Keratinocyte (primary cell): ENCODE results near the gene OMP. TPM values are rescaled to one million over a fixed set of nuclear protein-coding genes. Genes with fewer than 3 reads are reported as not detected.

Experiments
- DNase-seq: peaks from one replicate; pipeline ENCODE4 v3.0.0-alpha.2; 2011; ENCODE audit warnings: low read depth, missing footprints, low spot score
- FAIRE-seq: peaks from 2 replicates; lab custom pipeline; 2011; peaks lifted over from hg19 to GRCh38; lab: Jason Lieb, UNC
- H2AFZ ChIP-seq: 2 replicates; pipeline ENCODE4 v1.6.0; 2012; ENCODE audit warnings: low read length, control low read depth, inconsistent platforms; ENCODE audit not compliant: control insufficient read depth
- H3K27ac ChIP-seq: 2 replicates; pipeline ENCODE4 v1.5.1; 2011; ENCODE audit warnings: low read length; ENCODE audit not compliant: control insufficient read depth, insufficient read depth
- H3K27me3 ChIP-seq: 3 replicates; pipeline ENCODE4 v1.6.0; 2011; ENCODE audit warnings: low read length; ENCODE audit not compliant: control insufficient read depth, insufficient read depth; ENCODE audit errors: extremely low read depth
- H3K36me3 ChIP-seq, 2 experiments: 2 replicates in 1 of 2; 3 replicates in 1 of 2; pipeline ENCODE4 v1.5.1; 2011; ENCODE audit warnings: low read length in 2 of 2, mild to moderate bottlenecking in 1 of 2; ENCODE audit not compliant: control insufficient read depth in 2 of 2, insufficient read depth in 2 of 2; ENCODE audit errors: extremely low read depth in 1 of 2
- H3K4me1 ChIP-seq: 3 replicates; pipeline ENCODE4 v1.5.1; 2011; ENCODE audit warnings: low read length; ENCODE audit not compliant: control insufficient read depth, insufficient read depth; ENCODE audit errors: extremely low read depth
- H3K4me2 ChIP-seq: 3 replicates; pipeline ENCODE4 v1.6.0; 2011; ENCODE audit warnings: low read depth, low read length; ENCODE audit not compliant: control insufficient read depth, insufficient read depth; ENCODE audit errors: extremely low read depth
- H3K4me3 ChIP-seq, 3 experiments: fragments of 200-600 bp in 1 of 3; sonication (generic) in 1 of 3; 2 replicates in 2 of 3; 3 replicates in 1 of 3; pipeline ENCODE4 v1.5.1; 2011 to 2016; ENCODE audit warnings: low read length in 3 of 3, mild to moderate bottlenecking in 3 of 3, control low read depth in 2 of 3, inconsistent platforms in 1 of 3, low read depth in 1 of 3, mixed read lengths in 1 of 3, mixed run types in 1 of 3, moderate library complexity in 1 of 3; ENCODE audit not compliant: control insufficient read depth in 2 of 3, insufficient read depth in 2 of 3; ENCODE audit errors: extremely low read depth in 1 of 3
- H3K79me2 ChIP-seq: 2 replicates; pipeline ENCODE4 v1.6.0; 2012; ENCODE audit warnings: low read length; ENCODE audit not compliant: control insufficient read depth, insufficient read depth
- H3K9ac ChIP-seq: 3 replicates; pipeline ENCODE4 v1.6.0; 2011; ENCODE audit warnings: low read length; ENCODE audit not compliant: control insufficient read depth, insufficient read depth; ENCODE audit errors: extremely low read depth
- H3K9me1 ChIP-seq: 3 replicates; pipeline ENCODE4 v1.6.0; 2011; ENCODE audit warnings: low read length; ENCODE audit not compliant: control insufficient read depth, insufficient read depth; ENCODE audit errors: extremely low read depth
- H3K9me3 ChIP-seq: 2 replicates; pipeline ENCODE4 v1.5.1; 2012; ENCODE audit warnings: low read depth, low read length; ENCODE audit not compliant: control insufficient read depth
- H4K20me1 ChIP-seq: 3 replicates; pipeline ENCODE4 v1.6.0; 2011; ENCODE audit warnings: low read length; ENCODE audit not compliant: control insufficient read depth, insufficient read depth; ENCODE audit errors: extremely low read depth
- EZH2 ChIP-seq: IDR thresholded peaks from one replicate; pipeline ENCODE4 v1.6.1; 2012; ENCODE audit warnings: inconsistent platforms, mild to moderate bottlenecking, low read length, moderate library complexity
- dilution Hi-C: fragments of 300-500 bp; cut with MboI; formaldehyde crosslinking; loops from one replicate; pipeline ENCODE4 v1.7.0; 2020; ENCODE audit warnings: low sequenced_read_pairs; ENCODE audit not compliant: extremely low pct_ligation_motif_present
- polyA plus RNA-seq, 5 experiments: library from polyadenylated mRNA; depleted of rRNA in 3 of 5; stranded (reverse) in 3 of 5; stranded (forward) in 1 of 5; unstranded in 1 of 5; fragments of >200 nt; gene quantifications; 1 replicate in 1 of 5; 2 replicates in 3 of 5; 3 replicates in 1 of 5; pipeline versions ENCODE4 v1.2.1 to v1.2.3, GENCODE V29; 2011 to 2012; ENCODE audit warnings: missing spikeins in 2 of 5, low read depth in 1 of 5, low replicate concordance in 1 of 5
- TF ChIP-seq, protein P1 (sequence below), 3 experiments: IDR thresholded peaks in 1 of 3; conservative IDR thresholded peaks in 1 of 3; optimal IDR thresholded peaks in 1 of 3; 2 replicates in 2 of 3; 3 replicates in 1 of 3; pipeline versions ENCODE3 to v1.5.1; 2011; ENCODE audit warnings: low read length in 3 of 3, mild to moderate bottlenecking in 3 of 3, moderate library complexity in 2 of 3, control low read depth in 1 of 3, inconsistent platforms in 1 of 3; ENCODE audit not compliant: insufficient read depth in 2 of 3; ENCODE audit errors: extremely low read depth in 1 of 3

The OMP gene
- polyA plus RNA-seq, 1 donor (not counting 4 experiments of a cell fraction or from before 2014, with no cell fraction given): not detected

DNA sequence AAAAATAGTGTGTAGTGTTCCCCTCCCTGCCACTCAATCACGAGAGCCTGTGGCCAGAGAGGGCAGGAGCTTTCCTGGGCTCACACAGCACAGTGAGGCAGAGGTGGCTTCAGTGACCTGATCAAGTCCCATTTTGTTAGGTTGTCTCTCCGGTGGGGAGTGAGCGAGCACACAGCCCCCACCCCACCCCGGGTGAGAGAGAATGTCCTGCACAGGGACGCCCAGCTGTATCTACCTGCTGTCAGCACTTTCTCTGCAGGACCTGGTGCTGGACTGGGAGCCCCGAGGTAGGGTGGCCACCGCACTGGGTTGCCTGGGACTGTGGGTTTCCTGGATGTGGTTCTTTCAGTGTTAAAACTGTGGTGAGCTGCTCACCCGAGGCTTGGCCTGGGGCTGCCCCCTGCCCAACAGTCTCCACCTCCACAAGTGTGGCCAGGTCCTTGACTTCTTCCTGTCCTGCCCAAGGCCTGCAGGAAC lies 29.8 kb upstream of the OMP start:
- no peak overlapping the region for H3K4me3 ChIP-seq
- H3K9me1 ChIP-seq: no peaks in the 10 kb centered on the region
- H3K4me1 ChIP-seq: peaks cover 5% of the 10 kb centered on the region
- TF ChIP-seq EZH2: no peak
- TF ChIP-seq, protein P1, sequence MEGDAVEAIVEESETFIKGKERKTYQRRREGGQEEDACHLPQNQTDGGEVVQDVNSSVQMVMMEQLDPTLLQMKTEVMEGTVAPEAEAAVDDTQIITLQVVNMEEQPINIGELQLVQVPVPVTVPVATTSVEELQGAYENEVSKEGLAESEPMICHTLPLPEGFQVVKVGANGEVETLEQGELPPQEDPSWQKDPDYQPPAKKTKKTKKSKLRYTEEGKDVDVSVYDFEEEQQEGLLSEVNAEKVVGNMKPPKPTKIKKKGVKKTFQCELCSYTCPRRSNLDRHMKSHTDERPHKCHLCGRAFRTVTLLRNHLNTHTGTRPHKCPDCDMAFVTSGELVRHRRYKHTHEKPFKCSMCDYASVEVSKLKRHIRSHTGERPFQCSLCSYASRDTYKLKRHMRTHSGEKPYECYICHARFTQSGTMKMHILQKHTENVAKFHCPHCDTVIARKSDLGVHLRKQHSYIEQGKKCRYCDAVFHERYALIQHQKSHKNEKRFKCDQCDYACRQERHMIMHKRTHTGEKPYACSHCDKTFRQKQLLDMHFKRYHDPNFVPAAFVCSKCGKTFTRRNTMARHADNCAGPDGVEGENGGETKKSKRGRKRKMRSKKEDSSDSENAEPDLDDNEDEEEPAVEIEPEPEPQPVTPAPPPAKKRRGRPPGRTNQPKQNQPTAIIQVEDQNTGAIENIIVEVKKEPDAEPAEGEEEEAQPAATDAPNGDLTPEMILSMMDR (optimal IDR thresholded peaks at IDR 0.05 in 1 of 3, IDR thresholded peaks at IDR 0.05 in 1 of 3, conservative IDR thresholded peaks at IDR 0.05 in 1 of 3; ENCODE audit: extremely low read depth in 1 of 3, insufficient read depth in 2 of 3, low read length in 3 of 3): no peak
- H3K27me3 ChIP-seq: peaks cover 21% of the 10 kb centered on the region
- no peak for FAIRE-seq
- H3K9ac ChIP-seq: no peak overlapping the region
- dilution Hi-C loops: no loop called here
- H4K20me1 ChIP-seq: no peaks in the 10 kb centered on the region
- no peaks in the 10 kb centered on the region for H3K36me3 ChIP-seq
- H2AFZ ChIP-seq: no peak overlapping the region
- no peak for DNase-seq
- no peak overlapping the region for H3K27ac ChIP-seq
- no peaks in the 10 kb centered on the region for H3K79me2 ChIP-seq
- H3K9me3 ChIP-seq: no peaks in the 10 kb centered on the region
- H3K4me2 ChIP-seq: no peak overlapping the region

DNA sequence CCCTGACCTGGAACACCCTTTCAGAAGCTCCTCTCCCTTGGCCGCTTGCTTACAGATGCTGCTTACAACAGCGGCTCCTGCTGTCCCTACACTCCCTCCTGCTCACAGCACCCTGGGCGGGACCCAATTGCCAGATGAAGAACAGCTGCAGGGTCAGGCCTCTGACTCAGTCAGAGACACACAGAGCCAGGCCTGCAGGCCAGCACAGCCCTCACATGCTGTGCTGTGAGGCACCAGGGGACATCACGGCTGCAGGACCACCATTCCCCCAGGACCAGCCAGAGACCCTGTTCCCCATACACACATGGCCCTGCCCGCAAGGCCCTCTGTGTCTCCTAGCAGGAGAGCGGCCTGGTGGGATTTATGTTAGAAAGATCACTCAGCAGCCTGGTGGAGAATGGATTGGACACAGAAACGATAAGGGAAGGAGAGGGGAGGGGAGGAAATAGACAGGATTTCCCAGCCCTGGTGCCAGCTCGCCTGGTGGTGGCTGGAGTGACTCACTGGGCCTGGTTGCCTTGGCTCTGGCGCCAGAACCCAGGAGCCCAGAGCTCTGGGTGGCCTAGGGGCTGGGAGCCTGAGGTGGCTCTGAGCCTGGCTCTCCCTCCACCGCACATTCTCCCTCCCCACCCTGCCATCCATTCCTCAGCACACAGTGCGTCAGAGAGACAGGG lies 29.2 kb upstream of the OMP start:
- H3K4me2 ChIP-seq: no peak overlapping the region
- dilution Hi-C loops: no loop called here
- no peak overlapping the region for H3K4me3 ChIP-seq
- H3K36me3 ChIP-seq: no peaks in the 10 kb centered on the region
- no peaks in the 10 kb centered on the region for H3K9me1 ChIP-seq
- no peak for TF ChIP-seq EZH2
- TF ChIP-seq, protein P1 (optimal IDR thresholded peaks at IDR 0.05 in 1 of 3, IDR thresholded peaks at IDR 0.05 in 1 of 3, conservative IDR thresholded peaks at IDR 0.05 in 1 of 3; ENCODE audit: extremely low read depth in 1 of 3, insufficient read depth in 2 of 3, low read length in 3 of 3): peak in 1 of 3 experiments; percentile 68
- no peaks in the 10 kb centered on the region for H4K20me1 ChIP-seq
- no peaks in the 10 kb centered on the region for H3K79me2 ChIP-seq
- no peak overlapping the region for H3K27ac ChIP-seq
- DNase-seq (peak; percentile 25), FAIRE-seq (no peak)
- no peaks in the 10 kb centered on the region for H3K9me3 ChIP-seq
- peaks cover 5% of the 10 kb centered on the region for H3K4me1 ChIP-seq
- peaks cover 16% of the 10 kb centered on the region for H3K27me3 ChIP-seq
- H3K9ac ChIP-seq: no peak overlapping the region
- H2AFZ ChIP-seq: no peak overlapping the region
